IMR-90 (cell line): Measurements from ENCODE around the gene HEXD. TPM values are rescaled to one million over a fixed set of nuclear protein-coding genes. Genes with fewer than 3 reads are reported as not detected.

Source experiments
- ATAC-seq: fragments of 200-7000 bp; cut with Tn5 transposase; 2 replicates; pipeline ENCODE4 v1.9.1; 2020; ENCODE audit warnings: low read depth, mild to moderate bottlenecking, moderate library complexity
- BruUV-seq: library from RNA; stranded (reverse); fragments of 400-500 nt; replicated peaks from 2 replicates; lab custom pipeline; 2021; lab: Mats Ljungman, UMichigan
- CTCF ChIA-PET: fragments of 300-600 bp; formaldehyde crosslinking; extraction: SDS; loops from one replicate; lab custom pipeline; 2021; ENCODE audit warnings: antibody characterized with exemption; lab: Yijun Ruan, JAX
- POLR2A ChIA-PET: fragments of 300-600 bp; sonication (Branson Sonifier 250); formaldehyde crosslinking; loops from one replicate; lab custom pipeline; 2022; ENCODE audit warnings: antibody characterized with exemption; ENCODE audit not compliant: unreplicated experiment; lab: Charles Lee
- DNase-seq: peaks from one replicate; pipeline ENCODE4 v3.0.0; 2013
- H2AFZ ChIP-seq: replicated peaks from 2 replicates; pipeline ENCODE3; 2013; ENCODE audit warnings: low read length, mild to moderate bottlenecking; ENCODE audit not compliant: poor library complexity
- H2AK5ac ChIP-seq: 2 replicates; pipeline ENCODE4 v1.6.1; 2013; ENCODE audit warnings: low read depth, low read length, inconsistent platforms
- H2AK9ac ChIP-seq: replicated peaks from 2 replicates; pipeline ENCODE3; 2013; ENCODE audit warnings: mild to moderate bottlenecking, low read depth, low read length, moderate library complexity; ENCODE audit not compliant: poor library complexity
- H2BK120ac ChIP-seq: 2 replicates; pipeline ENCODE4 v1.6.1; 2013; ENCODE audit warnings: low read depth, low read length, inconsistent platforms
- H2BK15ac ChIP-seq: 3 replicates; pipeline ENCODE4 v1.6.1; 2013; ENCODE audit warnings: low read depth, low read length, inconsistent platforms
- H2BK20ac ChIP-seq: 2 replicates; pipeline ENCODE4 v1.6.1; 2013; ENCODE audit warnings: low read depth, mild to moderate bottlenecking, inconsistent platforms, low read length, moderate library complexity
- H2BK5ac ChIP-seq: 2 replicates; pipeline ENCODE4 v1.6.1; 2013; ENCODE audit warnings: mild to moderate bottlenecking, low read depth, low read length, inconsistent platforms; ENCODE audit not compliant: poor library complexity, severe bottlenecking
- H3K14ac ChIP-seq: replicated peaks from 2 replicates; pipeline ENCODE4 v1.6.1; 2013; ENCODE audit warnings: low read depth, low read length, inconsistent platforms
- H3K18ac ChIP-seq: 2 replicates; pipeline ENCODE4 v1.6.1; 2013; ENCODE audit warnings: low read depth, low read length, control low read depth
- H3K23ac ChIP-seq: 2 replicates; pipeline ENCODE4 v1.6.1; 2013; ENCODE audit warnings: low read depth, low read length, inconsistent platforms
- H3K27ac ChIP-seq: 2 replicates; pipeline ENCODE4 v1.5.1; 2013; ENCODE audit warnings: mild to moderate bottlenecking, control low read depth, low read length; ENCODE audit not compliant: insufficient read depth
- H3K27me3 ChIP-seq: 2 replicates; pipeline ENCODE4 v1.6.1; 2013; ENCODE audit warnings: low read length; ENCODE audit not compliant: control insufficient read depth, insufficient read depth
- H3K36me3 ChIP-seq: 2 replicates; pipeline ENCODE4 v1.6.1; 2013; ENCODE audit warnings: low read length, mixed read lengths; ENCODE audit not compliant: control insufficient read depth, insufficient read depth
- H3K4ac ChIP-seq: 2 replicates; pipeline ENCODE4 v1.6.1; 2013; ENCODE audit warnings: low read depth, low read length, inconsistent platforms
- H3K4me1 ChIP-seq: 2 replicates; pipeline ENCODE4 v1.6.1; 2013; ENCODE audit warnings: low read length, mixed read lengths; ENCODE audit not compliant: control insufficient read depth, insufficient read depth
- H3K4me2 ChIP-seq: 2 replicates; pipeline ENCODE4 v1.6.1; 2013; ENCODE audit warnings: low read depth, mild to moderate bottlenecking, control low read depth, low read length, moderate library complexity
- H3K4me3 ChIP-seq: 2 replicates; pipeline ENCODE4 v1.5.1; 2013; ENCODE audit warnings: low read depth, mild to moderate bottlenecking, control low read depth, low read length, moderate library complexity; ENCODE audit not compliant: insufficient read depth
- H3K56ac ChIP-seq: 2 replicates; pipeline ENCODE4 v1.6.1; 2013; ENCODE audit warnings: low read length, inconsistent platforms; ENCODE audit not compliant: insufficient read depth; ENCODE audit errors: extremely low read depth
- H3K79me1 ChIP-seq, 2 experiments: 2 replicates each; pipeline ENCODE4 v1.6.1; 2013; ENCODE audit warnings: low read length in 2 of 2, inconsistent platforms in 1 of 2, low read depth in 1 of 2
- H3K9ac ChIP-seq: 2 replicates; pipeline ENCODE4 v1.6.1; 2013; ENCODE audit warnings: low read depth, low read length, control low read depth
- H3K9me1 ChIP-seq: 2 replicates; pipeline ENCODE4 v1.6.1; 2013; ENCODE audit warnings: low read length, inconsistent platforms; ENCODE audit not compliant: insufficient read depth
- H3K9me3 ChIP-seq: 2 replicates; pipeline ENCODE4 v1.6.1; 2013; ENCODE audit warnings: low read length; ENCODE audit not compliant: control insufficient read depth, insufficient read depth
- H4K20me1 ChIP-seq: 2 replicates; pipeline ENCODE4 v1.6.1; 2013; ENCODE audit warnings: low read length, inconsistent platforms; ENCODE audit not compliant: insufficient read depth
- H4K5ac ChIP-seq: 2 replicates; pipeline ENCODE4 v1.6.1; 2013; ENCODE audit warnings: mild to moderate bottlenecking, low read depth, low read length, control low read depth
- H4K8ac ChIP-seq, 2 experiments: 2 replicates each; pipeline ENCODE4 v1.6.1; 2013; ENCODE audit warnings: low read depth in 2 of 2, low read length in 2 of 2, control low read depth in 1 of 2, inconsistent platforms in 1 of 2
- H4K91ac ChIP-seq: 2 replicates; pipeline ENCODE4 v1.6.1; 2013; ENCODE audit warnings: low read depth, low read length, inconsistent platforms; ENCODE audit not compliant: insufficient read depth
- BHLHE40 ChIP-seq: fragments of 150-350 bp; IDR thresholded peaks from 2 replicates; pipeline ENCODE4 v1.6.1; 2016; ENCODE audit warnings: mild to moderate bottlenecking, low read depth, low read length
- CEBPB ChIP-seq: IDR thresholded peaks from 2 replicates; pipeline ENCODE4 v1.6.1; 2012; ENCODE audit warnings: low read depth, low read length, improper control_type of control experiment
- CHD1 ChIP-seq: IDR thresholded peaks from 2 replicates; pipeline ENCODE4 v1.6.1; 2012; ENCODE audit warnings: low read depth, low read length, improper control_type of control experiment
- CTCF ChIP-seq: conservative IDR thresholded peaks from 2 replicates; pipeline ENCODE4 v1.5.1; 2012; ENCODE audit warnings: mild to moderate bottlenecking, low read depth, low read length, improper control_type of control experiment
- ELK1 ChIP-seq: fragments of 150-350 bp; IDR thresholded peaks from 2 replicates; pipeline ENCODE4 v1.6.1; 2016; ENCODE audit warnings: low read depth, mild to moderate bottlenecking, low read length, moderate library complexity, borderline replicate concordance
- FOS ChIP-seq: fragments of 150-350 bp; IDR thresholded peaks from 2 replicates; pipeline ENCODE4 v1.6.1; 2016; ENCODE audit warnings: low read depth, low read length
- MAFK ChIP-seq: IDR thresholded peaks from 2 replicates; pipeline ENCODE4 v1.6.1; 2012; ENCODE audit warnings: low read depth, low read length, improper control_type of control experiment
- MAZ ChIP-seq: IDR thresholded peaks from 2 replicates; pipeline ENCODE4 v1.6.1; 2012; ENCODE audit warnings: low read depth, mild to moderate bottlenecking, low read length, improper control_type of control experiment, moderate library complexity, borderline replicate concordance
- MXI1 ChIP-seq: IDR thresholded peaks from 2 replicates; pipeline ENCODE4 v1.6.1; 2012; ENCODE audit warnings: low read depth, mild to moderate bottlenecking, low read length, moderate library complexity, borderline replicate concordance
- NFE2L2 ChIP-seq: fragments of 150-350 bp; IDR thresholded peaks from 2 replicates; pipeline ENCODE4 v1.6.1; 2016; ENCODE audit warnings: low read depth, mild to moderate bottlenecking, low read length
- POLR2A ChIP-seq: IDR thresholded peaks from 2 replicates; pipeline ENCODE4 v1.6.1; 2012; ENCODE audit warnings: mild to moderate bottlenecking, low read depth, low read length
- RAD21 ChIP-seq: IDR thresholded peaks from 2 replicates; pipeline ENCODE4 v1.6.1; 2012; ENCODE audit warnings: low read length, improper control_type of control experiment
- RCOR1 ChIP-seq: IDR thresholded peaks from 2 replicates; pipeline ENCODE4 v1.6.1; 2012; ENCODE audit warnings: mild to moderate bottlenecking, low read length, improper control_type of control experiment; ENCODE audit not compliant: insufficient replicate concordance
- RFX5 ChIP-seq: IDR thresholded peaks from 2 replicates; pipeline ENCODE4 v1.8.0; 2012; ENCODE audit warnings: low read depth, mild to moderate bottlenecking, low read length, moderate library complexity
- SMC3 ChIP-seq: fragments of 150-350 bp; IDR thresholded peaks from 2 replicates; pipeline ENCODE4 v1.6.1; 2016; ENCODE audit warnings: low read depth, mild to moderate bottlenecking, antibody characterized with exemption, low read length, moderate library complexity
- USF2 ChIP-seq: fragments of 150-350 bp; IDR thresholded peaks from 2 replicates; pipeline ENCODE4 v1.6.1; 2017; ENCODE audit warnings: mild to moderate bottlenecking, antibody characterized with exemption, low read length, low read depth
- WGBS, 2 experiments: methylation state at CpG; one replicate each; pipeline versions ENCODE4 v1.1.5 to v1.1.7; 2013; ENCODE audit warnings: missing lambda C conversion rate in 2 of 2; ENCODE audit not compliant: insufficient read length in 1 of 2; ENCODE audit errors: extremely low coverage in 2 of 2; 5-methylcytosine and 5-hydroxymethylcytosine counted together
- dilution Hi-C: fragments of 300-500 bp; cut with HindIII; formaldehyde crosslinking; loops from one replicate; pipeline ENCODE4 v1.14.3; 2018; ENCODE audit warnings: low sequenced_read_pairs; ENCODE audit not compliant: unreplicated experiment
- in situ Hi-C: fragments of 300-500 bp; cut with MboI; formaldehyde crosslinking; loops from 3 replicates; pipeline ENCODE4 v1.14.3; 2019; ENCODE audit warnings: low sequenced_read_pairs, inconsistent platforms, mixed read lengths
- intact Hi-C: fragments of 100-400 bp; cut with micrococcal nuclease; formaldehyde crosslinking; loops from 2 replicates; pipeline ENCODE4 v1.10.0; 2022
- polyA plus RNA-seq, 3 experiments: library from polyadenylated mRNA; depleted of rRNA; stranded (reverse); fragments of >200 nt; gene quantifications; 2 replicates each; pipeline ENCODE4 v1.2.3, GENCODE V29; 2012; ENCODE audit warnings: low replicate concordance in 1 of 3
- total RNA-seq: library from RNA; depleted of rRNA; stranded (reverse); fragments of >200 nt; gene quantifications from 2 replicates; pipeline ENCODE4 v1.2.3, GENCODE V29; 2012

Gene HEXD
- total and polyA plus RNA-seq, 2 of the 4 experiments (the other 2 are of a cell fraction) = 3.8 to 9.5 TPM

GRCh38 chr17:82491196-82491530 is 73.0 kb downstream of the HEXD start:
- DNase-seq (no peak), ATAC-seq (no peak)
- POLR2A ChIA-PET = no interaction called here
- Histone ChIP-seq H4K20me1 (peaks cover 12% of the 10 kb centered on the region; the same call in 1 of the 2 replicates), H3K9me1 (peaks cover 8% of the 10 kb centered on the region), H3K18ac (no peak overlapping the region), H4K8ac (no peak overlapping the region), H3K79me1 (peaks cover 0 to 5% of the 10 kb centered on the region in 2 experiments; a peak in 1 of 4 replicates), H3K4me3 (no peak overlapping the region), H2BK15ac (no peak overlapping the region), H3K4me2 (no peak overlapping the region), H2BK5ac (no peak overlapping the region), H4K5ac (no peak overlapping the region), H3K14ac (no peak overlapping the region), H2AFZ (no peak overlapping the region), H3K56ac (no peak overlapping the region), H3K27ac (no peak overlapping the region), H2AK9ac (peak overlapping the region; percentile 17), H3K9me3 (no peaks in the 10 kb centered on the region), H3K27me3 (no peaks in the 10 kb centered on the region), H3K9ac (no peak overlapping the region), H4K91ac (no peak overlapping the region), H2AK5ac (no peak overlapping the region; the same call in 1 of the 2 replicates), H2BK20ac (no peak overlapping the region), H3K36me3 (peaks cover 20% of the 10 kb centered on the region), H3K23ac (no peak overlapping the region), H2BK120ac (no peak overlapping the region), H3K4me1 (peaks cover 11% of the 10 kb centered on the region), H3K4ac (no peak overlapping the region)
- intact Hi-C loops (loop anchor here (5.0 kb wide), 1 partner anchor 61 kb away; no protein-coding TSS in a partner anchor), dilution Hi-C loops (no loop called here), in situ Hi-C loops (no loop called here)
- 92% methylated on average over 6 of the region's 10 CpGs; no CpG with 5 or more reads in 1 of the 2 experiments for WGBS, 2 experiments
- BruUV-seq = no TSS peak
- TF ChIP-seq NFE2L2 (no peak), USF2 (no peak), FOS (no peak), BHLHE40 (no peak), ELK1 (no peak), MAZ (no peak), CEBPB (no peak), MXI1 (no peak), MAFK (no peak), POLR2A (no peak), RCOR1 (no peak), RAD21 (no peak), RFX5 (no peak), SMC3 (no peak), CHD1 (no peak), CTCF (no peak)
- CTCF ChIA-PET = no interaction called here
